Tibial artery (tissue), 4 donors: Measurements from ENCODE around the gene SLC13A5.

Experiments
- DNase-seq, 2 donors: peaks; one replicate each; pipeline ENCODE4 v3.0.0-alpha.2; 2019
- H3K27ac ChIP-seq, 2 donors: fragments of 200-600 bp; sonication (generic) in 1 of 2; 1 replicate in 1 of 2; 2 replicates in 1 of 2; pipeline ENCODE4 v1.5.1; 2018 to 2019; ENCODE audit warnings: mild to moderate bottlenecking in 1 of 2
- H3K27me3 ChIP-seq, 2 donors: fragments of 200-600 bp; sonication (generic) in 1 of 2; one replicate each; pipeline versions ENCODE4 v1.5.1 to v1.6.0; 2016 to 2019
- H3K36me3 ChIP-seq, 3 donors: fragments of 200-600 bp; sonication (generic) in 2 of 3; one replicate each; pipeline ENCODE4 v1.5.1; 2016 to 2019; ENCODE audit warnings: mild to moderate bottlenecking in 2 of 3
- H3K4me1 ChIP-seq, 4 donors: fragments of 200-600 bp; sonication (generic) in 2 of 4; 1 replicate in 3 of 4; 2 replicates in 1 of 4; pipeline ENCODE4 v1.5.1; 2016 to 2019
- H3K4me3 ChIP-seq, 2 donors: fragments of 200-600 bp; sonication (generic) in 1 of 2; 1 replicate in 1 of 2; 2 replicates in 1 of 2; pipeline ENCODE4 v1.5.1; 2018 to 2019; ENCODE audit warnings: mild to moderate bottlenecking in 2 of 2
- H3K9me3 ChIP-seq, 3 donors: fragments of 200-600 bp; sonication (generic) in 1 of 3; one replicate each; pipeline ENCODE4 v1.5.1; 2016 to 2019
- intact Hi-C: fragments of 100-400 bp; cut with DNase I; formaldehyde crosslinking; loops from one replicate; pipeline ENCODE4 v1.15.0; 2023; ENCODE audit warnings: low total_unique reads
- TF ChIP-seq, protein P1 (sequence below), 2 experiments: fragments of 200-600 bp in 1 of 2; fragments of 450-650 bp in 1 of 2; IDR thresholded peaks; one replicate each; pipeline ENCODE4 v1.5.1; 2017 to 2019; ENCODE audit warnings: antibody characterized with exemption in 2 of 2, mild to moderate bottlenecking in 1 of 2, moderate library complexity in 1 of 2

The SLC13A5 gene

DNA sequence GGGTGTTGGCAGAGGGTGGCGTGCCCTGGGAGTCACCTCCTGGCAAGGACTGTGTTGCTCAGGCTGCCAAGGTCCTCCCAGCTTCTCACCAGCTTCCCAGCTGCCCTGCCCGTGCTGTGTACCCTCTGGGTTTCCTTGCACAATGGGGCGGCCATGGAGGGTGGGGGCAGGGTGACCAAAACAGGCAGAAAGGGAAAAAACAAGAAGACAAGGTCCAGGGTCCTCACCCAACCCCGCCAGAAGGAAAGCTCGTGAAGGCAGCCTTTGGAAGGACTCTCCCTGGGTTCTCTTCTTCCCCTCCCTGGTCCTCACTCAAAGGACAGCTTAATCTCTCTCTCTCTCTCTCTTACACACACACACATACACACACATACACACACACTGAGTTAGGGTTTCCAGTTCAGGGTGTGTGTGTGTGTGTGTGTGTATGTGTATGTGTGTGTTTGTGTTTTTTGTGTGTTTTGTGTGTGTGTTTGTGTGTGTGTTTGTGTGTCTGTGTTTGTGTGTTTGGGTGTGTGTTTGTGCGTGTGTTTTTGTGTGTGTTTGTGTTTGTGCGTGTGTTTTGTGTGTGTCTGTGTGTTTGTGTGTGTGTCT is 2.0 kb downstream of the SLC13A5 start:
- no peak overlapping the region for H3K27ac ChIP-seq
- H3K4me3 ChIP-seq = no peak overlapping the region
- TF ChIP-seq, protein P1, sequence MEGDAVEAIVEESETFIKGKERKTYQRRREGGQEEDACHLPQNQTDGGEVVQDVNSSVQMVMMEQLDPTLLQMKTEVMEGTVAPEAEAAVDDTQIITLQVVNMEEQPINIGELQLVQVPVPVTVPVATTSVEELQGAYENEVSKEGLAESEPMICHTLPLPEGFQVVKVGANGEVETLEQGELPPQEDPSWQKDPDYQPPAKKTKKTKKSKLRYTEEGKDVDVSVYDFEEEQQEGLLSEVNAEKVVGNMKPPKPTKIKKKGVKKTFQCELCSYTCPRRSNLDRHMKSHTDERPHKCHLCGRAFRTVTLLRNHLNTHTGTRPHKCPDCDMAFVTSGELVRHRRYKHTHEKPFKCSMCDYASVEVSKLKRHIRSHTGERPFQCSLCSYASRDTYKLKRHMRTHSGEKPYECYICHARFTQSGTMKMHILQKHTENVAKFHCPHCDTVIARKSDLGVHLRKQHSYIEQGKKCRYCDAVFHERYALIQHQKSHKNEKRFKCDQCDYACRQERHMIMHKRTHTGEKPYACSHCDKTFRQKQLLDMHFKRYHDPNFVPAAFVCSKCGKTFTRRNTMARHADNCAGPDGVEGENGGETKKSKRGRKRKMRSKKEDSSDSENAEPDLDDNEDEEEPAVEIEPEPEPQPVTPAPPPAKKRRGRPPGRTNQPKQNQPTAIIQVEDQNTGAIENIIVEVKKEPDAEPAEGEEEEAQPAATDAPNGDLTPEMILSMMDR (IDR thresholded peaks at IDR 0.05) = no peak
- peaks cover 0 to 22% (median 10%) of the 10 kb centered on the region in 4 donors for H3K4me1 ChIP-seq
- H3K36me3 ChIP-seq = no peaks in the 10 kb centered on the region
- intact Hi-C loops = no loop called here
- DNase-seq = no peak
- peaks cover 0 to 13% (median 0%) of the 10 kb centered on the region in 3 donors for H3K9me3 ChIP-seq
- peaks cover 0 to 64% of the 10 kb centered on the region in 2 donors for H3K27me3 ChIP-seq

DNA sequence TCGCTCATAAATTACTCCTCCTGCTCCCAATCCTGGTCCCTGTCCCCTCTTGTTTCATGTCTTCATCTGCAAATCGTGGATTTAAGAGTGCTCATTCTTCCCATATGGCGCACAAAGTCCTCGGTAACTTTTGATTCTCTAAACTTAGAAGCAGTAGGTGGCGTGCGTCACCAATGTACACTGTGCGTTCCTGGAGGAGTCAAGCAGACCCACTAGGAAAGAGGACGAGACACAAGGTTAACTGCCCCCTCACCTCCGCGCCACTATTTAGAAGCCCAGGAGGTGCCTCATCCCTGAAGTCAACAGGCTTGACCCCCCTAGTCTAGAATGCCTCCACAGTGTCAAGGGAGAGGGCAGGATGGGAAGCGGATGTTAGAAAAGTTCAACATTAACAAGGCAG is 2.9 kb downstream of the SLC13A5 start:
- Histone ChIP-seq H3K36me3 (no peaks in the 10 kb centered on the region), H3K9me3 (peaks cover 0 to 13% (median 0%) of the 10 kb centered on the region in 3 donors), H3K27me3 (peaks cover 0 to 67% of the 10 kb centered on the region in 2 donors), H3K27ac (no peak overlapping the region), H3K4me3 (no peak overlapping the region), H3K4me1 (peaks cover 0 to 22% (median 10%) of the 10 kb centered on the region in 4 donors)
- intact Hi-C loops = no loop called here
- TF ChIP-seq, protein P1 (IDR thresholded peaks at IDR 0.05) = no peak
- DNase-seq = no peak

DNA sequence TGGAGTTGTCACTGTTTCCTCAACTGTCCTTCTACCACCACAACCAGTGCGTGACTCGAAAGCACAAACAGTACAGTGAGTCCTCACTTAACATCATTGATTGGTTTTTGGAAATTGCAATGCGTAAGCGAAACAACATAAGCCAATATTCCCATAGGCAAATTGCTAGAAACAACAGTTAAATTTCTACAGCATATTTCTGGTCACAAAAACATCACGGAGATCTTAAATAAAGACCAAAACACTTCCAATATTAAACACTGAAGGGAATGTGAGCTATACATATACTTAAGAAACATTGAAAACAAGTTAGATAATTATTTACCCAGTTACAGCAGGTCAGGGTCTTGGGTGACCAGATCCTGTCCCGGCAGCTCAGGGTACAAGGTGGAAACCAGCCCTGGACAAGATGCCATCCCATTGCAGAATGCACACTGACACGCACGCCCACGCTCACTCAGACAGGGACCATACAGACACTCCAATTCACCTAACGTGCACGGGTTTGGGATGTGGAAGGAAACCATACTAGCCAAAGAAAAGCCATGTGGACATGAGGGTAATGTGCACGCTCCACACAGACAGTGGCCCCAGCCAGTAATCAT is 4.7 kb downstream of the SLC13A5 start:
- peak in 1 of 2 donors; percentile 42 for DNase-seq
- peaks cover 0 to 63% of the 10 kb centered on the region in 2 donors for H3K27me3 ChIP-seq

DNA sequence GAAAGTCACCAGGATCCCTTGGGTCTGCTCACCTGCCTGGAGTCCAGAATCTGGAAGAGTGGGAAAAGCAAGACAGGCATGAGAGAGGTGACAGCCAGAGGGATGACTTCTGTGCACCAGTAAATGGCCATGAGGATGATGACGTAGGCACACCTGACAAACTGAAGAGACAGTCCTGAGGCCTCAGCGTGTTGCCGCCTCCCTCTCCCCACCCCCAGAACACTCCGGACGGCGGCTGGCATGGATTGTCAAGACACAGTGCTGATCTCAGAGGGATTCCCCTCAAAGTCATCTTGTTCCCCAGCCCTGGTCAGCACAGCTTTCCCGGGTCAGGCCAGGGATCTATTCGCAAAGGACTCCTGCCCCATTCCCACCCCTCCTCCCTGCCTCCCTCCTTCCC is 6.2 kb downstream of the SLC13A5 start:
- peaks cover 0 to 4% (median 0%) of the 10 kb centered on the region in 4 donors for H3K4me1 ChIP-seq
- H3K36me3 ChIP-seq = no peaks in the 10 kb centered on the region
- TF ChIP-seq, protein P1 (IDR thresholded peaks at IDR 0.05) = no peak
- intact Hi-C loops = no loop called here
- no peak overlapping the region for H3K4me3 ChIP-seq
- H3K9me3 ChIP-seq = no peaks in the 10 kb centered on the region
- H3K27me3 ChIP-seq = peaks cover 0 to 58% of the 10 kb centered on the region in 2 donors
- no peak overlapping the region for H3K27ac ChIP-seq
- DNase-seq = peak in 1 of 2 donors; percentile 51

More for the DNA sequence above, 4.7 kb downstream of the SLC13A5 start:
- H3K4me3 ChIP-seq = no peak overlapping the region
- no peaks in the 10 kb centered on the region for H3K9me3 ChIP-seq
- H3K4me1 ChIP-seq = peaks cover 0 to 18% (median 7%) of the 10 kb centered on the region in 4 donors
- TF ChIP-seq, protein P1 (IDR thresholded peaks at IDR 0.05) = no peak
- no peaks in the 10 kb centered on the region for H3K36me3 ChIP-seq
- intact Hi-C loops = no loop called here
- H3K27ac ChIP-seq = no peak overlapping the region

DNA sequence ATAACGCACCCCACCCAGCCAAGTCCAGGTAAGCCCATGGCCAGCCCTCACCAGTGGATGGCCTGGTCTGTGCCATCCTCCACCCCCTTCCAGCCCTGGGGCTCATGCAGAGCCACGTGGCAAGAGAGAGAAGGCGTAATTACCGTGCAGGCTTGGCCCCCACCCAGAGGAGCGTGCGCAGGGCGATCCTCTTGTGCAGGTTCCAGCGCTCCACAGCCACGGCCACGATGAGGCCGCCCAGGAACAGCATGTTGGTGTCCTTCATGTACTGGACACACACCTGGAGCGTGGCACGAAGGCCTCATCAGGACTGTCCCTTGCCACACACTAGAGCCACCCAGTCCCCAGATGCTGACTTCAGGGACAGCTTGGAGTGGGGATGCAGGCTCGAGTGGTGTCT is 6.7 kb downstream of the SLC13A5 start:
- TF ChIP-seq, protein P1 (IDR thresholded peaks at IDR 0.05) = no peak
- Histone ChIP-seq H3K9me3 (no peaks in the 10 kb centered on the region), H3K27ac (no peak overlapping the region), H3K4me1 (no peaks in the 10 kb centered on the region), H3K36me3 (no peaks in the 10 kb centered on the region), H3K4me3 (no peak overlapping the region), H3K27me3 (peaks cover 0 to 55% of the 10 kb centered on the region in 2 donors)
- intact Hi-C loops = no loop called here
- DNase-seq = peak in 1 of 2 donors; percentile 40
